A673 (cell line): ENCODE data around the gene MX2. TPM values are rescaled to one million over a fixed set of nuclear protein-coding genes. Genes with fewer than 3 reads are reported as not detected.

Source experiments
- BruUV-seq: library from RNA; stranded (reverse); fragments of 400-500 nt; replicated peaks from 2 replicates; lab custom pipeline; 2021; lab: Mats Ljungman, UMichigan
- CTCF ChIA-PET: fragments of 300-600 bp; sonication (Branson Sonifier 250); formaldehyde crosslinking; loops from one replicate; lab custom pipeline; 2022; ENCODE audit warnings: antibody characterized with exemption; lab: Charles Lee
- POLR2A ChIA-PET: fragments of 300-600 bp; sonication (Branson Sonifier 250); formaldehyde crosslinking; loops from one replicate; lab custom pipeline; 2022; ENCODE audit warnings: antibody characterized with exemption; ENCODE audit not compliant: low non-redundant PET; lab: Charles Lee
- DNase-seq: peaks from one replicate; pipeline ENCODE4 v3.0.0-alpha.2; 2015; ENCODE audit warnings: low spot score
- H3K27ac ChIP-seq: fragments of 200-600 bp; sonication (generic); 2 replicates; pipeline ENCODE4 v1.5.1; 2016; ENCODE audit warnings: mixed run types, low read depth, mild to moderate bottlenecking, mixed read lengths, antibody characterized with exemption, low read length; ENCODE audit not compliant: poor library complexity, severe bottlenecking
- H3K27me3 ChIP-seq: fragments of 200-600 bp; sonication (generic); replicated peaks from 2 replicates; pipeline ENCODE4 v1.6.1; 2017; ENCODE audit warnings: mixed run types, low read depth, mild to moderate bottlenecking, mixed read lengths, antibody characterized with exemption, low read length; ENCODE audit not compliant: insufficient read depth, poor library complexity
- H3K36me3 ChIP-seq: fragments of 200-600 bp; sonication (generic); 2 replicates; pipeline ENCODE4 v1.6.1; 2016; ENCODE audit warnings: mixed run types, mild to moderate bottlenecking, mixed read lengths, antibody characterized with exemption, low read length; ENCODE audit not compliant: insufficient read depth, poor library complexity, severe bottlenecking
- H3K4me1 ChIP-seq: fragments of 200-600 bp; sonication (generic); 2 replicates; pipeline ENCODE4 v1.6.1; 2017; ENCODE audit warnings: mixed run types, mild to moderate bottlenecking, mixed read lengths, antibody characterized with exemption, low read length; ENCODE audit not compliant: insufficient read depth, poor library complexity, severe bottlenecking
- H3K4me3 ChIP-seq: fragments of 200-600 bp; sonication (generic); 2 replicates; pipeline ENCODE4 v1.5.1; 2016; ENCODE audit warnings: low read depth, mixed run types, mild to moderate bottlenecking, mixed read lengths, low read length; ENCODE audit not compliant: poor library complexity, severe bottlenecking
- H3K9me3 ChIP-seq: fragments of 200-600 bp; sonication (generic); 2 replicates; pipeline ENCODE4 v1.6.1; 2016; ENCODE audit warnings: mixed run types, low read depth, mild to moderate bottlenecking, mixed read lengths, antibody characterized with exemption, low read length; ENCODE audit not compliant: poor library complexity, severe bottlenecking
- EZH2 ChIP-seq: fragments of 200-600 bp; sonication (generic); IDR thresholded peaks from 2 replicates; pipeline ENCODE4 v1.6.1; 2017; ENCODE audit warnings: borderline replicate concordance, low read depth, mild to moderate bottlenecking, mixed read lengths, antibody characterized with exemption, low read length; ENCODE audit not compliant: poor library complexity, severe bottlenecking
- intact Hi-C: fragments of 100-400 bp; cut with micrococcal nuclease; formaldehyde crosslinking; loops from one replicate; pipeline ENCODE4 v1.10.0; 2022; ENCODE audit not compliant: unreplicated experiment
- total RNA-seq: library from RNA; stranded (reverse); gene quantifications from 2 replicates; pipeline ENCODE4 v1.2.3, GENCODE V29; 2021
- TF ChIP-seq, protein P1 (sequence below): fragments of 300-800, 200-600 bp; sonication (generic); conservative IDR thresholded peaks from 2 replicates; pipeline ENCODE4 v1.5.1; 2017; ENCODE audit warnings: low read depth, mild to moderate bottlenecking, antibody characterized with exemption, low read length, moderate library complexity, mixed read lengths

The MX2 gene
- total RNA-seq, 1 experiment from 2014 or later: not detected

DNA sequence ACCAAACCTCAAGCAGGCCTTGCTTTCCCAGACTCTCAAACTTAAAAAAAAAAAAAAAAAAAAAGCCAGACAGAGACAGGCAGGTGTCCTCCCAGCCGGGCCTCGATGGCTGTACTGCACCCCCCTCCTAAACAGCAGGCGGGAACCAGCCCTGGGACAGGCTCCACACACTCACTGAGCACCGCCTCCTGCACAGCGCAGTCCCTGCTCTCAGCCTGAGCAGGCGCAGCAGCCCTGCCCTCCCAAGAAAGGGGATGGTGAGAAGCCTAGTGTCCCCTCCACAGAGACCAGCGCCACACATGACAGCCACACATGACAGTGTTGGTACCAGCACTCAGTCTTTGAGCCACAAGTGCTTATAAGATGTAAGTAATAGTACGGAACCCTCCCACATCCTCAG lies 11.9 kb downstream of the MX2 start:
- no peaks in the 10 kb centered on the region for H3K9me3 ChIP-seq
- H3K27ac ChIP-seq: no peak overlapping the region
- ChIA-PET CTCF (no interaction called here), POLR2A (no interaction called here)
- DNase-seq: no peak
- no peaks in the 10 kb centered on the region for H3K4me1 ChIP-seq
- intact Hi-C loops: no loop called here
- TF ChIP-seq, protein P1, sequence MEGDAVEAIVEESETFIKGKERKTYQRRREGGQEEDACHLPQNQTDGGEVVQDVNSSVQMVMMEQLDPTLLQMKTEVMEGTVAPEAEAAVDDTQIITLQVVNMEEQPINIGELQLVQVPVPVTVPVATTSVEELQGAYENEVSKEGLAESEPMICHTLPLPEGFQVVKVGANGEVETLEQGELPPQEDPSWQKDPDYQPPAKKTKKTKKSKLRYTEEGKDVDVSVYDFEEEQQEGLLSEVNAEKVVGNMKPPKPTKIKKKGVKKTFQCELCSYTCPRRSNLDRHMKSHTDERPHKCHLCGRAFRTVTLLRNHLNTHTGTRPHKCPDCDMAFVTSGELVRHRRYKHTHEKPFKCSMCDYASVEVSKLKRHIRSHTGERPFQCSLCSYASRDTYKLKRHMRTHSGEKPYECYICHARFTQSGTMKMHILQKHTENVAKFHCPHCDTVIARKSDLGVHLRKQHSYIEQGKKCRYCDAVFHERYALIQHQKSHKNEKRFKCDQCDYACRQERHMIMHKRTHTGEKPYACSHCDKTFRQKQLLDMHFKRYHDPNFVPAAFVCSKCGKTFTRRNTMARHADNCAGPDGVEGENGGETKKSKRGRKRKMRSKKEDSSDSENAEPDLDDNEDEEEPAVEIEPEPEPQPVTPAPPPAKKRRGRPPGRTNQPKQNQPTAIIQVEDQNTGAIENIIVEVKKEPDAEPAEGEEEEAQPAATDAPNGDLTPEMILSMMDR: no peak
- TF ChIP-seq EZH2: no peak
- BruUV-seq: no TSS peak
- H3K27me3 ChIP-seq: no peaks in the 10 kb centered on the region
- no peak overlapping the region for H3K4me3 ChIP-seq
- no peaks in the 10 kb centered on the region for H3K36me3 ChIP-seq

DNA sequence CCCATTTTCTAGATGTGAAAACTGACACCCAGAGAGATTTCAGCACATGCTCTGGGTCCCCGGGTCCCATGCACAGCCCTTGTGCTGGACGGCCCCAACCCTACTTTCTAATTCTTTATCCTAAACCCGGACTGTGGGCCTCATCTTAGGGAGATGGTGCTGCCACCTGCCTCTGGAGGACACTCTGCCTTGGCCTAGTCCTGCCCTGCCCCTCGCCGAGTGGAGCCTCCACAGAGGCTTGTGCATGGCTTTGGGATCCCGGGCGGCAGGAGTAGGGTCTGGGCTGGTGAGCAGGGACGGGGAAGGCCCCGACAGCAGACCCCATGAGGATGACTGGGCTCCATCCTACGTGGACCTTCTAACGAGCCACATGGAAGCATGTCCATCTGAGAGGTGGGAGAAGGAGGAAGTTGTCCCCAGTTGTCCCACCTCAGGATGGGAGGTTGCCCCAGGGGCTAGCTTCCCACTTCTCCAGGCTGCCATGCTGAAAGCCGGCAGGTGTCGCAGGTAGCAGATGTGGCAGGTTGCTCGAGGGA lies 12.4 kb downstream of the MX2 start:
- Histone ChIP-seq H3K27ac (no peak overlapping the region), H3K36me3 (no peaks in the 10 kb centered on the region), H3K9me3 (no peaks in the 10 kb centered on the region), H3K27me3 (no peaks in the 10 kb centered on the region), H3K4me1 (no peaks in the 10 kb centered on the region), H3K4me3 (no peak overlapping the region)
- ChIA-PET CTCF (no interaction called here), POLR2A (no interaction called here)
- no TSS peak for BruUV-seq
- intact Hi-C loops: no loop called here
- no peak for TF ChIP-seq EZH2
- TF ChIP-seq, protein P1: no peak
- no peak for DNase-seq

DNA sequence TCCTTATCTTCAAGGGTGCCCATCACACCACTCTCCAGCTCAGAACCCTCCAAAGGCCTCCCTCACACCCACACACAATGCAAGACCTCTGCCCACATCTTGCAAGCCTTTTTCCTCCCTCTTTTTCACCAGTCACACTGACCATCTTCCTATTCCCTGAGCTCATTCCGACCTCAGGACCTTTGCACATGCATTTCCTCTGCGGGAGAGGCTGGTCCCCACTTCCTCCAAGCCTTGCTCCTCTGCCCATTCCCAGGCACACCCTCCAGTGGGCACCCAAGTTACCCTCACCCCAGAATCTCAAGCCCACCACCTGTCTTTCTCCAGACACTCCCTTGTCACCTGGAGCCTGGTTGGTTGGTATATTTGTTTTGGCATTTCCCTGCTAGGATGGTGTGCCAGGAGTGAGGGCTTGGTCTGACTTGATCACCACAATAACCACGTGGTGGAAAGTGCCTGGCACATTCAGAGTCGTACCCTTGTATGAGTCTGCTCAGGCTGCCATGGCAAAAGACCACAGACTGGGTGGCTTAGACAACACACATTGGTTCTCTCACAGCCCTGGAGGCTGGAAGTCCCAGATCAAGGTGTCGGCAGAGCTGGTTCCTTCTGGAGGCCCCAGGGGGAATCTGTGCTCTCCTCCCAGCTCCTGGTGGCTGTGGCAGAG lies 13.2 kb downstream of the MX2 start:
- Histone ChIP-seq H3K4me1 (no peaks in the 10 kb centered on the region), H3K9me3 (no peaks in the 10 kb centered on the region), H3K4me3 (no peak overlapping the region), H3K36me3 (no peaks in the 10 kb centered on the region), H3K27ac (no peak overlapping the region), H3K27me3 (no peaks in the 10 kb centered on the region)
- no TSS peak for BruUV-seq
- intact Hi-C loops: no loop called here
- TF ChIP-seq EZH2: no peak
- TF ChIP-seq, protein P1: no peak
- DNase-seq: no peak
- ChIA-PET POLR2A (no interaction called here), CTCF (no interaction called here)
